ENCODE results near the gene UTRN. TPM values are rescaled to one million over a fixed set of nuclear protein-coding genes. Genes with fewer than 3 reads are reported as not detected.

UTRN gene
- total RNA-seq, 2 experiments from 2014 or later: 17.5 to 18.1 TPM

- Histone ChIP-seq H3K4me3 (ENCODE audit: low read depth, low read length, poor library complexity, severe bottlenecking) (no peak overlapping the region), H3K9me3 (ENCODE audit: low read length) (no peaks in the 10 kb centered on the region), H3K4me1 (ENCODE audit: insufficient read depth, low read length, poor library complexity, severe bottlenecking) (no peaks in the 10 kb centered on the region), H3K36me3 (ENCODE audit: insufficient read depth, low read length) (no peaks in the 10 kb centered on the region), H3K79me2 (ENCODE audit: insufficient read depth, low read depth, low read length) (no peaks in the 10 kb centered on the region), H4K20me1 (ENCODE audit: insufficient read depth, low read length) (no peaks in the 10 kb centered on the region), H2AFZ (ENCODE audit: low read length) (no peak overlapping the region), H3K27ac (ENCODE audit: low read depth, low read length, poor library complexity, severe bottlenecking) (no peak overlapping the region), H3K9me2 (ENCODE audit: insufficient read depth, low read length) (no peaks in the 10 kb centered on the region), H3K4me2 (ENCODE audit: low read length) (no peak overlapping the region)
- CTCF ChIA-PET (ENCODE audit: unreplicated experiment): no interaction called here
- POLR2A ChIA-PET: no interaction called here
- TF ChIP-seq EZH2phosphoT487 (IDR thresholded peaks at IDR 0.05; ENCODE audit: borderline replicate concordance, low read depth, low read length): no peak
- no peak for TF ChIP-seq CTCF (conservative IDR thresholded peaks at IDR 0.05; ENCODE audit: low read length)
- no peak for DNase-seq (ENCODE audit: low spot score)
- intact Hi-C loops (cut with micrococcal nuclease; ENCODE audit: unreplicated experiment): no loop called here
- no TSS peak for BruUV-seq (replicated peaks)
Observed at GRCh38 chr6:144311361-144311760, 26.2 kb downstream of the UTRN start.

DNA sequence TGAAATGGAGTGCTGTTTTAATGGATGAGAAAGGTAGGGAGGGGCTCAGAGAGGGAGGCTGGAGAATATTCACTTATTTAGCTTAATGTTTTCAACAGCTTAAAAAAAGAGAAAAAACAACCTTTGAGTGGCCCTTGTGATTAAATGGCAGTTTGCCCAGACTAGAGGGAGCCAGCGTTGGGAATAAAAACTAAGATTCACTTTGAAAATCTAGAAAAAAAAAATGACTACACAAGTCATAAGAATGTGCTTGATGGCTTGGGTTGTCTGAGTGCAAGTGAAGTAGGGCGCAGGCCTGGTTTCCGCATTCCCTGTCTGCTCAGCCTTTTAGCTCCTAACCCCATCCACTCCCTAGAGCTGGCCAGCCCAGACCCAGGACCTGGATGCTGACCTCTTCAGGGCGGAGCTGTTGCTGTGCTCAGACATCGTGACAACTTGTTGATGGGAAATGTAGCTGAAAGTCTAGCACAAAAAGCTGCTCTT, 28.9 kb downstream of the UTRN start:
- Histone ChIP-seq H3K9me2 (ENCODE audit: insufficient read depth, low read length) (no peaks in the 10 kb centered on the region), H4K20me1 (ENCODE audit: insufficient read depth, low read length) (no peaks in the 10 kb centered on the region), H3K9me3 (ENCODE audit: low read length) (no peaks in the 10 kb centered on the region), H3K27ac (ENCODE audit: low read depth, low read length, poor library complexity, severe bottlenecking) (no peak overlapping the region), H2AFZ (ENCODE audit: low read length) (no peak overlapping the region), H3K36me3 (ENCODE audit: insufficient read depth, low read length) (no peaks in the 10 kb centered on the region), H3K4me3 (ENCODE audit: low read depth, low read length, poor library complexity, severe bottlenecking) (no peak overlapping the region), H3K79me2 (ENCODE audit: insufficient read depth, low read depth, low read length) (no peaks in the 10 kb centered on the region), H3K4me2 (ENCODE audit: low read length) (no peak overlapping the region), H3K4me1 (ENCODE audit: insufficient read depth, low read length, poor library complexity, severe bottlenecking) (no peaks in the 10 kb centered on the region)
- no peak for TF ChIP-seq EZH2phosphoT487 (IDR thresholded peaks at IDR 0.05; ENCODE audit: borderline replicate concordance, low read depth, low read length)
- no peak for TF ChIP-seq CTCF (conservative IDR thresholded peaks at IDR 0.05; ENCODE audit: low read length)
- ChIA-PET POLR2A (interaction anchor here (1.0 kb wide), 2 partner anchors 23 to 191 kb away, joined by 3 read pairs; no protein-coding TSS in a partner anchor), CTCF (ENCODE audit: unreplicated experiment) (no interaction called here)
- BruUV-seq (replicated peaks): no TSS peak
- intact Hi-C loops (cut with micrococcal nuclease; ENCODE audit: unreplicated experiment): no loop called here
- no peak for DNase-seq (ENCODE audit: low spot score)

GRCh38 chr6:144314562-144314961, 29.4 kb downstream of the UTRN start:
- intact Hi-C loops (cut with micrococcal nuclease; ENCODE audit: unreplicated experiment): no loop called here
- H3K4me3 ChIP-seq (ENCODE audit: low read depth, low read length, poor library complexity, severe bottlenecking): no peak overlapping the region
- H2AFZ ChIP-seq (ENCODE audit: low read length): no peak overlapping the region
- TF ChIP-seq CTCF (conservative IDR thresholded peaks at IDR 0.05; ENCODE audit: low read length) (no peak), EZH2phosphoT487 (IDR thresholded peaks at IDR 0.05; ENCODE audit: borderline replicate concordance, low read depth, low read length) (no peak)
- BruUV-seq (replicated peaks): no TSS peak
- no peak for DNase-seq (ENCODE audit: low spot score)
- H3K79me2 ChIP-seq (ENCODE audit: insufficient read depth, low read depth, low read length): no peaks in the 10 kb centered on the region
- H3K9me3 ChIP-seq (ENCODE audit: low read length): no peaks in the 10 kb centered on the region
- H3K4me1 ChIP-seq (ENCODE audit: insufficient read depth, low read length, poor library complexity, severe bottlenecking): no peaks in the 10 kb centered on the region
- H3K9me2 ChIP-seq (ENCODE audit: insufficient read depth, low read length): no peaks in the 10 kb centered on the region
- H3K4me2 ChIP-seq (ENCODE audit: low read length): no peak overlapping the region
- no peak overlapping the region for H3K27ac ChIP-seq (ENCODE audit: low read depth, low read length, poor library complexity, severe bottlenecking)
- ChIA-PET CTCF (ENCODE audit: unreplicated experiment) (no interaction called here), POLR2A (interaction anchor here (1.0 kb wide), 2 partner anchors 24 to 191 kb away, joined by 3 read pairs; no protein-coding TSS in a partner anchor)
- no peaks in the 10 kb centered on the region for H3K36me3 ChIP-seq (ENCODE audit: insufficient read depth, low read length)
- H4K20me1 ChIP-seq (ENCODE audit: insufficient read depth, low read length): no peaks in the 10 kb centered on the region

All from OCI-LY7 (cell line).